Liver (tissue), 9 donors: ENCODE data around the gene CARS1. TPM values are rescaled to one million over a fixed set of nuclear protein-coding genes. Genes with fewer than 3 reads are reported as not detected.

ENCODE experiments used
- DNase-seq: peaks from one replicate; pipeline ENCODE4 v3.0.0-alpha.2; 2017; ENCODE audit warnings: low spot score
- H3K27ac ChIP-seq, 2 donors: one replicate each; pipeline ENCODE4 v1.7.0; 2013; ENCODE audit warnings: inconsistent platforms in 2 of 2, low read length in 2 of 2, control low read depth in 1 of 2, low read depth in 1 of 2, mild to moderate bottlenecking in 1 of 2
- H3K27me3 ChIP-seq, 4 donors: one replicate each; pipeline versions ENCODE4 v1.6.1 to v1.7.0; 2013; ENCODE audit warnings: low read length in 3 of 4, inconsistent platforms in 1 of 4, mild to moderate bottlenecking in 1 of 4, moderate library complexity in 1 of 4; ENCODE audit not compliant: control insufficient read depth in 4 of 4, insufficient read depth in 4 of 4
- H3K36me3 ChIP-seq, 4 donors: one replicate each; pipeline versions ENCODE4 v1.6.1 to v1.7.0; 2013; ENCODE audit warnings: low read length in 3 of 4, mild to moderate bottlenecking in 3 of 4, low read depth in 1 of 4, moderate library complexity in 1 of 4; ENCODE audit not compliant: control insufficient read depth in 4 of 4, insufficient read depth in 3 of 4
- H3K4me1 ChIP-seq, 4 donors: one replicate each; pipeline versions ENCODE4 v1.6.1 to v1.7.0; 2013; ENCODE audit warnings: low read length in 3 of 4, mild to moderate bottlenecking in 3 of 4, moderate library complexity in 1 of 4; ENCODE audit not compliant: control insufficient read depth in 4 of 4, insufficient read depth in 4 of 4
- H3K4me3 ChIP-seq, 3 donors: one replicate each; pipeline versions ENCODE4 v1.6.1 to v1.7.0; 2013; ENCODE audit warnings: low read length in 3 of 3, control low read depth in 1 of 3, low read depth in 1 of 3, mild to moderate bottlenecking in 1 of 3
- H3K9ac ChIP-seq, 2 donors: one replicate each; pipeline ENCODE4 v1.7.0; 2013; ENCODE audit warnings: low read length in 2 of 2, mild to moderate bottlenecking in 2 of 2, moderate library complexity in 2 of 2, control low read depth in 1 of 2, low read depth in 1 of 2
- H3K9me3 ChIP-seq, 4 donors: one replicate each; pipeline versions ENCODE4 v1.6.1 to v1.7.0; 2013; ENCODE audit warnings: low read length in 3 of 4; ENCODE audit not compliant: control insufficient read depth in 4 of 4
- ATF3 ChIP-seq: IDR thresholded peaks from 2 replicates; pipeline ENCODE4 v1.6.1; 2016; ENCODE audit warnings: antibody characterized with exemption
- CTCF ChIP-seq: fragments of 150-350 bp; IDR thresholded peaks from 2 replicates; pipeline ENCODE4 v1.5.1; 2017; ENCODE audit warnings: improper control_type of control experiment, low read depth, low read length; ENCODE audit not compliant: missing input control
- EGR1 ChIP-seq, 2 donors: IDR thresholded peaks; 2 replicates each; pipeline ENCODE4 v1.6.1; 2016 to 2018; ENCODE audit warnings: antibody characterized with exemption in 2 of 2, low read depth in 2 of 2
- FOXA1 ChIP-seq: IDR thresholded peaks from 2 replicates; pipeline ENCODE4 v1.6.1; 2016; ENCODE audit warnings: antibody characterized with exemption
- FOXA2 ChIP-seq: IDR thresholded peaks from 2 replicates; pipeline ENCODE4 v1.6.1; 2016; ENCODE audit warnings: antibody characterized with exemption
- GABPA ChIP-seq, 2 donors: IDR thresholded peaks in 1 of 2; conservative IDR thresholded peaks in 1 of 2; 2 replicates each; pipeline ENCODE4 v1.6.1; 2016; ENCODE audit warnings: antibody characterized with exemption in 2 of 2, mild to moderate bottlenecking in 1 of 2, moderate library complexity in 1 of 2
- HNF4A ChIP-seq, 2 donors: conservative IDR thresholded peaks; 2 replicates each; pipeline ENCODE4 v1.6.1; 2016; ENCODE audit warnings: antibody characterized with exemption in 2 of 2, mild to moderate bottlenecking in 2 of 2
- HNF4G ChIP-seq: IDR thresholded peaks from 2 replicates; pipeline ENCODE4 v1.6.1; 2016; ENCODE audit warnings: antibody characterized with exemption
- JUND ChIP-seq, 2 donors: IDR thresholded peaks; 2 replicates each; pipeline ENCODE4 v1.6.1; 2016; ENCODE audit warnings: antibody characterized with exemption in 2 of 2
- MAX ChIP-seq: IDR thresholded peaks from 2 replicates; pipeline ENCODE4 v1.6.1; 2016; ENCODE audit warnings: antibody characterized with exemption
- NR2F2 ChIP-seq: IDR thresholded peaks from 2 replicates; pipeline ENCODE4 v1.6.1; 2016; ENCODE audit warnings: antibody characterized with exemption
- RAD21 ChIP-seq, 2 donors: IDR thresholded peaks; 2 replicates each; pipeline ENCODE4 v1.6.1; 2016; ENCODE audit warnings: antibody characterized with exemption in 2 of 2, mild to moderate bottlenecking in 2 of 2
- REST ChIP-seq: IDR thresholded peaks from 2 replicates; pipeline ENCODE4 v1.6.1; 2016; ENCODE audit warnings: antibody characterized with exemption, mild to moderate bottlenecking
- RXRA ChIP-seq, 2 donors: IDR thresholded peaks; 2 replicates each; pipeline ENCODE4 v1.6.1; 2017 to 2018; ENCODE audit warnings: antibody characterized with exemption in 2 of 2, mild to moderate bottlenecking in 1 of 2
- SP1 ChIP-seq: IDR thresholded peaks from 2 replicates; pipeline ENCODE4 v1.6.1; 2018; ENCODE audit warnings: antibody characterized with exemption, mild to moderate bottlenecking
- TAF1 ChIP-seq: conservative IDR thresholded peaks from 2 replicates; pipeline ENCODE4 v1.6.1; 2016; ENCODE audit warnings: antibody characterized with exemption, mild to moderate bottlenecking
- YY1 ChIP-seq: IDR thresholded peaks from 2 replicates; pipeline ENCODE4 v1.6.1; 2016; ENCODE audit warnings: antibody characterized with exemption, mild to moderate bottlenecking
- ZBTB33 ChIP-seq: IDR thresholded peaks from 2 replicates; pipeline ENCODE4 v1.6.1; 2016; ENCODE audit warnings: antibody characterized with exemption
- WGBS: extraction: QIAGEN DNeasy Blood & Tissue Kit; methylation state at CpG from one replicate; pipeline ENCODE4 v1.1.7; 2013; 5-methylcytosine and 5-hydroxymethylcytosine counted together
- polyA plus RNA-seq, 2 donors: library from polyadenylated mRNA; stranded (reverse) in 1 of 2; unstranded in 1 of 2; fragments of 200-250 nt in 1 of 2; fragments of >200 nt in 1 of 2; fragmentation: Nextera tagmentation in 1 of 2; extraction: Ambion mirVana in 1 of 2; gene quantifications; one replicate each; pipeline versions ENCODE4 v1.2.1 to v1.2.3, GENCODE V29; 2013 to 2015
- total RNA-seq, 2 donors: library from RNA; depleted of rRNA; stranded (reverse); fragments of >200 nt; gene quantifications; one replicate each; pipeline ENCODE4 v1.2.3, GENCODE V29; 2014
- donor health status: healthy.
- donor health status: healthy.
- donor health status: healthy.
- donor health status: healthy.
- donor health status: healthy.

The CARS1 gene
- total RNA-seq, result 10 to 100 TPM; 15.2 to 40.1 TPM
- 10 to 100 TPM; 15.5 to 28.7 TPM for polyA plus RNA-seq

- TF ChIP-seq MAX (no peak), ZBTB33 (no peak), ATF3 (peak; percentile 58), NR2F2 (peak; percentile 61), GABPA (IDR thresholded peaks at IDR 0.05 in 1 of 2, conservative IDR thresholded peaks at IDR 0.05 in 1 of 2) (peak; percentile 93 to 98), FOXA2 (no peak), SP1 (peak; percentile 56), HNF4G (no peak), FOXA1 (no peak), TAF1 (no peak), RXRA (IDR thresholded peaks at IDR 0.05) (peak; percentile 83 to 87), REST (peak; percentile 63), RAD21 (IDR thresholded peaks at IDR 0.05) (peak in 1 of 2 donors; percentile 8), YY1 (peak; percentile 95), CTCF (no peak), JUND (IDR thresholded peaks at IDR 0.05) (no peak), HNF4A (conservative IDR thresholded peaks at IDR 0.05) (peak in 1 of 2 donors; percentile 27), EGR1 (IDR thresholded peaks at IDR 0.05; ENCODE audit: low read depth in 2 of 2) (peak; percentile 66 to 81)
- no peaks in the 10 kb centered on the region for H3K9me3 ChIP-seq
- H3K9ac ChIP-seq, result peak within 1 kb of the TSS; percentile 63 to 74
- peak within 1 kb of the TSS; percentile 87 to 94 (median 89) for H3K4me3 ChIP-seq
- 1% methylated on average over 68 of the region's 68 CpGs for WGBS
- DNase-seq, result peak; percentile 94
- H3K27ac ChIP-seq, result peak within 1 kb of the TSS; percentile 75 to 87
- peaks cover 3 to 20% (median 16%) of the 10 kb centered on the region in 4 donors for H3K4me1 ChIP-seq
- H3K36me3 ChIP-seq, result peaks cover 0 to 6% (median 3%) of the 10 kb centered on the region in 4 donors
- H3K27me3 ChIP-seq, result no peaks in the 10 kb centered on the region
Observed at GRCh38 chr11:3057069-3057963, at the start of gene CARS1. Gene CARS1 (minus strand): TSS chr11:3057423. CDS start chr11:3057367, 56 bp downstream.
